SK-N-SH (cell line): ENCODE data around the gene ASCC1. TPM values are rescaled to one million over a fixed set of nuclear protein-coding genes. Genes with fewer than 3 reads are reported as not detected.
"Not testable (repeated sequence)": the region's sequence is repeated elsewhere in the genome, so short reads cannot be mapped to it uniquely, and the experiment has no call there.

Experiments used
- CTCF ChIA-PET: fragments of 300-600, 350-600 bp; formaldehyde crosslinking; extraction: SDS; loops from one replicate; lab custom pipeline; 2021; lab: Yijun Ruan, JAX
- POLR2A ChIA-PET: fragments of 350-600 bp; sonication (Branson Sonifier 250); formaldehyde crosslinking; extraction: SDS; loops from one replicate; lab custom pipeline; 2020; ENCODE audit warnings: antibody characterized with exemption, inconsistent platforms; lab: Yijun Ruan, JAX
- DNase-seq: peaks from one replicate; pipeline ENCODE4 v3.0.0; 2012
- H2AFZ ChIP-seq: fragments of 200-600 bp; sonication (generic); 2 replicates; pipeline ENCODE4 v1.8.1; 2016; ENCODE audit warnings: antibody characterized with exemption, mild to moderate bottlenecking, low read depth
- H3F3A ChIP-seq: fragments of 200-600 bp; sonication (generic); replicated peaks from 2 replicates; pipeline ENCODE3; 2016; ENCODE audit warnings: antibody characterized with exemption, mild to moderate bottlenecking; ENCODE audit not compliant: insufficient read depth
- H3K27ac ChIP-seq, 2 experiments: fragments of 200-500 bp in 1 of 2; fragments of 200-600 bp in 1 of 2; sonication (Bioruptor generic) in 1 of 2; sonication (generic), shearing (Covaris generic) in 1 of 2; 2 replicates each; pipeline versions ENCODE4 v1.5.1 to v1.6.1; 2014 to 2016; ENCODE audit warnings: low read depth in 2 of 2, inconsistent platforms in 1 of 2, low read length in 1 of 2, mild to moderate bottlenecking in 1 of 2, mixed read lengths in 1 of 2
- H3K27me3 ChIP-seq: fragments of 200-600 bp; sonication (generic), shearing (Covaris generic); 2 replicates; pipeline ENCODE4 v1.6.1; 2016; ENCODE audit warnings: mixed run types; ENCODE audit not compliant: insufficient read depth
- H3K36me3 ChIP-seq, 2 experiments: fragments of 200-500 bp in 1 of 2; fragments of 200-600 bp in 1 of 2; sonication (Bioruptor generic) in 1 of 2; sonication (generic) in 1 of 2; replicated peaks in 1 of 2; 2 replicates each; pipeline versions ENCODE3 to v1.5.1; 2014 to 2016; ENCODE audit warnings: low read length in 1 of 2, mild to moderate bottlenecking in 1 of 2; ENCODE audit not compliant: insufficient read depth in 2 of 2, control insufficient read depth in 1 of 2
- H3K4me1 ChIP-seq, 2 experiments: fragments of 200-500 bp in 1 of 2; fragments of 200-600 bp in 1 of 2; sonication (Bioruptor generic) in 1 of 2; sonication (generic), shearing (Covaris generic) in 1 of 2; 2 replicates each; pipeline versions ENCODE4 v1.5.1 to v1.6.1; 2014 to 2016; ENCODE audit warnings: low read depth in 1 of 2, low read length in 1 of 2, mixed run types in 1 of 2; ENCODE audit not compliant: insufficient read depth in 2 of 2, control insufficient read depth in 1 of 2
- H3K4me2 ChIP-seq: fragments of 200-600 bp; sonication (generic), shearing (Covaris generic); 2 replicates; pipeline ENCODE4 v1.6.1; 2017; ENCODE audit warnings: mixed run types
- H3K4me3 ChIP-seq, 2 experiments: fragments of 200-500 bp in 1 of 2; fragments of 200-600 bp in 1 of 2; sonication (Bioruptor generic) in 1 of 2; sonication (generic), shearing (Covaris generic) in 1 of 2; 2 replicates each; pipeline versions ENCODE4 v1.5.1 to v1.8.1; 2014 to 2016; ENCODE audit warnings: low read depth in 2 of 2, inconsistent platforms in 1 of 2, low read length in 1 of 2, mild to moderate bottlenecking in 1 of 2, mixed read lengths in 1 of 2, moderate library complexity in 1 of 2
- H3K79me2 ChIP-seq: fragments of 200-600 bp; sonication (generic); 2 replicates; pipeline ENCODE4 v1.8.1; 2017; ENCODE audit warnings: mild to moderate bottlenecking; ENCODE audit not compliant: insufficient read depth
- H3K9ac ChIP-seq: fragments of 200-600 bp; sonication (generic); 2 replicates; pipeline ENCODE4 v1.6.1; 2017; ENCODE audit warnings: mixed run types
- H3K9me2 ChIP-seq: fragments of 200-600 bp; sonication (generic); 2 replicates; pipeline ENCODE4 v1.6.1; 2017; ENCODE audit warnings: mixed run types
- H3K9me3 ChIP-seq: fragments of 200-600 bp; sonication (generic); 2 replicates; pipeline ENCODE4 v1.6.1; 2017; ENCODE audit warnings: mixed run types, mild to moderate bottlenecking, moderate library complexity
- H4K20me1 ChIP-seq: fragments of 200-600 bp; sonication (generic); 2 replicates; pipeline ENCODE4 v1.6.1; 2017; ENCODE audit warnings: mild to moderate bottlenecking, mixed run types; ENCODE audit not compliant: insufficient read depth
- ELF1 ChIP-seq: IDR thresholded peaks from 2 replicates; pipeline ENCODE4 v1.4.0; 2012
- EP300 ChIP-seq, 2 experiments: IDR thresholded peaks; 2 replicates each; pipeline versions ENCODE4 v1.4.0 to v1.6.1; 2012; ENCODE audit warnings: borderline replicate concordance in 1 of 2, low read depth in 1 of 2, low read length in 1 of 2
- EZH2phosphoT487 ChIP-seq: fragments of 200-600 bp; sonication (generic); IDR thresholded peaks from 2 replicates; pipeline ENCODE4 v1.6.1; 2017; ENCODE audit warnings: low read depth, mixed run types, mild to moderate bottlenecking, antibody characterized with exemption, moderate library complexity, borderline replicate concordance
- FOSL2 ChIP-seq: IDR thresholded peaks from 2 replicates; pipeline ENCODE4 v1.4.0; 2012; ENCODE audit warnings: low read depth, mild to moderate bottlenecking, moderate library complexity, borderline replicate concordance
- GABPA ChIP-seq: IDR thresholded peaks from 2 replicates; pipeline ENCODE4 v1.4.0; 2012; ENCODE audit warnings: low read depth, mild to moderate bottlenecking
- GATA2 ChIP-seq: sonication (generic); formaldehyde crosslinking; IDR thresholded peaks from 2 replicates; pipeline ENCODE4 v1.5.0; 2020; ENCODE audit warnings: mild to moderate bottlenecking, missing genetic modification reagents
- MEF2A ChIP-seq: IDR thresholded peaks from 2 replicates; pipeline ENCODE4 v1.4.0; 2012; ENCODE audit warnings: low read depth, borderline replicate concordance
- RAD21 ChIP-seq: IDR thresholded peaks from 2 replicates; pipeline ENCODE4 v1.6.1; 2012; ENCODE audit warnings: mild to moderate bottlenecking, low read length
- RFX5 ChIP-seq: IDR thresholded peaks from 2 replicates; pipeline ENCODE4 v1.6.1; 2012; ENCODE audit warnings: mild to moderate bottlenecking, improper control_type of control experiment, low read length
- SIN3A ChIP-seq: IDR thresholded peaks from 2 replicates; pipeline ENCODE4 v1.6.1; 2012; ENCODE audit warnings: low read depth, mild to moderate bottlenecking, low read length, moderate library complexity, borderline replicate concordance
- YY1 ChIP-seq: IDR thresholded peaks from 2 replicates; pipeline ENCODE4 v1.4.0; 2012; ENCODE audit warnings: low read depth, mild to moderate bottlenecking
- ZBTB33 ChIP-seq: IDR thresholded peaks from 2 replicates; pipeline ENCODE4 v1.4.0; 2012; ENCODE audit warnings: low read depth, borderline replicate concordance
- WGBS: methylation state at CpG from one replicate; pipeline ENCODE4 v1.1.6; 2017; ENCODE audit warnings: low lambda C conversion rate; 5-methylcytosine and 5-hydroxymethylcytosine counted together
- polyA plus RNA-seq, 3 experiments: library from polyadenylated mRNA; depleted of rRNA; stranded (reverse); fragments of >200 nt; gene quantifications; 2 replicates each; pipeline ENCODE4 v1.2.3, GENCODE V29; 2012
- TF ChIP-seq, protein P1 (sequence below): fragments of 150-350 bp; IDR thresholded peaks from 2 replicates; pipeline ENCODE4 v1.6.1; 2016; ENCODE audit warnings: mild to moderate bottlenecking, low read depth, low read length

Gene ASCC1
- polyA plus RNA-seq, 1 of the 3 experiments (the other 2 are of a cell fraction), result 15.0 TPM

- ChIA-PET CTCF (interaction anchor here (1.1 to 2.9 kb wide), 5 partner anchors 45 to 331 kb away, joined by 3 to 11 read pairs (median 3); partner anchors contain the start of gene DDIT4), POLR2A (interaction anchor here (2.0 kb wide), 1 partner anchor 47 kb away, joined by 4 read pairs; the partner anchor contains the start of gene DDIT4)
- Histone ChIP-seq H3K9me2 (no peaks in the 10 kb centered on the region), H3K9ac (no peak overlapping the region), H3K9me3 (no peaks in the 10 kb centered on the region), H2AFZ (no peak overlapping the region), H3K36me3 (peaks cover 7 to 9% of the 10 kb centered on the region in 2 experiments), H4K20me1 (no peaks in the 10 kb centered on the region), H3K4me3 (no peak overlapping the region), H3K27ac (no peak overlapping the region), H3K4me1 (peaks cover 0 to 9% of the 10 kb centered on the region in 2 experiments; a peak in 2 of 4 replicates), H3K4me2 (no peak overlapping the region), H3K27me3 (no peaks in the 10 kb centered on the region), H3F3A (no peaks in the 10 kb centered on the region), H3K79me2 (peaks cover 20% of the 10 kb centered on the region)
- 98% methylated on average over 6 of the region's 6 CpGs for WGBS
- no peak for DNase-seq
- no peak for TF ChIP-seq YY1
Observed at GRCh38 chr10:72226418-72227027, 10.4 kb upstream of the ASCC1 start.

DNA sequence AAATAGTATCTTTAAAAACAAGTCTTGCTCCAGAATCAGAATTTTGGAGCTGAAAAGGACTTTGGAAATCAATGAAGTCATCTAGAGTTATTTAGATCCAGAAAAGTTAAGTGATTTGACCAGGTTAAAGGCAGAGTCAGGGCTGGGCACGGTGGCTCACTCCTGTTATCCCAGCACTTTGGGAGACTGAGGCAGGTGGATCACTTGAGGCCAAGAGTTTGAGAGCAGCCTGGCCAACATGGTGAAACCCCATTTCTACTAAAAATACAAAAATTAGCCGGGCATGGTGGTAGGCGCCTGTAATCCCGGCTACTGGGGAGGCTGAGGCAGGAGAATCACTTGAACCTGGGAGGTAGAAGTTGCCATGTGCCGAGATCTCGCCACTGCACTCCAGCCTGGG, 8.1 kb upstream of the ASCC1 start:
- H3K4me1 ChIP-seq, H4K20me1 ChIP-seq, H3K4me2 ChIP-seq, H3K9me2 ChIP-seq, H3K9me3 ChIP-seq, H3K9ac ChIP-seq, H3K4me3 ChIP-seq, H3K27ac ChIP-seq, H3F3A ChIP-seq, DNase-seq, H2AFZ ChIP-seq, H3K27me3 ChIP-seq: not testable (repeated sequence)
- ChIA-PET POLR2A (interaction anchor here (0.8 to 1.0 kb wide), 2 partner anchors 49 to 51 kb away, joined by 3 to 8 read pairs; partner anchors contain the start of gene DDIT4), CTCF (interaction anchor here (0.8 to 5.5 kb wide), 14 partner anchors 51 to 328 kb away, joined by 3 to 37 read pairs (median 4); no protein-coding TSS in a partner anchor)
- Histone ChIP-seq H3K79me2 (peaks cover 25% of the 10 kb centered on the region), H3K36me3 (peaks cover 3 to 11% of the 10 kb centered on the region in 2 experiments)
- WGBS, result 95% methylated on average over 6 of the region's 6 CpGs

- Histone ChIP-seq H4K20me1 (no peaks in the 10 kb centered on the region), H3F3A (peaks cover 7% of the 10 kb centered on the region), H3K36me3 (peaks cover 3 to 11% of the 10 kb centered on the region in 2 experiments), H3K9me3 (no peaks in the 10 kb centered on the region), H3K27ac (no peak overlapping the region), H3K79me2 (peaks cover 29% of the 10 kb centered on the region), H3K9me2 (no peaks in the 10 kb centered on the region)
- DNase-seq, result no peak
- CTCF ChIA-PET, result interaction anchor here (0.8 to 5.5 kb wide), 14 partner anchors 51 to 327 kb away, joined by 3 to 37 read pairs (median 4); no protein-coding TSS in a partner anchor
- 75% methylated on average over 1 of the region's 1 CpG for WGBS
- TF ChIP-seq GABPA, result no peak
- TF ChIP-seq RFX5, result no peak
- TF ChIP-seq ELF1, result no peak
- TF ChIP-seq FOSL2, result no peak
- TF ChIP-seq, protein P1, sequence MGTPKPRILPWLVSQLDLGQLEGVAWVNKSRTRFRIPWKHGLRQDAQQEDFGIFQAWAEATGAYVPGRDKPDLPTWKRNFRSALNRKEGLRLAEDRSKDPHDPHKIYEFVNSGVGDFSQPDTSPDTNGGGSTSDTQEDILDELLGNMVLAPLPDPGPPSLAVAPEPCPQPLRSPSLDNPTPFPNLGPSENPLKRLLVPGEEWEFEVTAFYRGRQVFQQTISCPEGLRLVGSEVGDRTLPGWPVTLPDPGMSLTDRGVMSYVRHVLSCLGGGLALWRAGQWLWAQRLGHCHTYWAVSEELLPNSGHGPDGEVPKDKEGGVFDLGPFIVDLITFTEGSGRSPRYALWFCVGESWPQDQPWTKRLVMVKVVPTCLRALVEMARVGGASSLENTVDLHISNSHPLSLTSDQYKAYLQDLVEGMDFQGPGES, result no peak
- TF ChIP-seq ZBTB33, result no peak
- no peak for TF ChIP-seq MEF2A
- TF ChIP-seq GATA2 (CRISPR knock-in tag), result no peak
- TF ChIP-seq RAD21, result no peak
- no peak for TF ChIP-seq SIN3A
- TF ChIP-seq EP300 (IDR thresholded peaks at IDR 0.05; ENCODE audit: borderline replicate concordance in 1 of 2, low read depth in 1 of 2, low read length in 1 of 2), result no peak
- TF ChIP-seq EZH2phosphoT487, result no peak
- TF ChIP-seq, all 33 proteins: peak for 0
- POLR2A ChIA-PET, result interaction anchor here (0.8 to 1.0 kb wide), 2 partner anchors 50 to 51 kb away, joined by 3 to 8 read pairs; partner anchors contain the start of gene DDIT4
- H3K27me3 ChIP-seq, result no peaks in the 10 kb centered on the region
- no peak overlapping the region for H2AFZ ChIP-seq
- H3K9ac ChIP-seq, result no peak overlapping the region
- peaks cover 5% of the 10 kb centered on the region in 2 experiments; a peak in 2 of 4 replicates for H3K4me1 ChIP-seq
- H3K4me2 ChIP-seq, result no peak overlapping the region
- H3K4me3 ChIP-seq, result no peak overlapping the region
Observed at GRCh38 chr10:72223743-72224101, 7.6 kb upstream of the ASCC1 start.
